HG02938 (cell line): ENCODE results near the gene CPT1B.

Experiments used
- ATAC-seq: cut with Tn5 transposase; IDR thresholded peaks from one replicate; pipeline ENCODE4 v1.9.1; 2021; ENCODE audit warnings: mild to moderate bottlenecking, moderate library complexity; ENCODE audit not compliant: unreplicated experiment

Gene CPT1B

GRCh38 chr22:50586416-50586815, 8.2 kb upstream of the CPT1B start:
- ATAC-seq = no peak

GRCh38 chr22:50585781-50586180, 7.6 kb upstream of the CPT1B start:
- no peak for ATAC-seq

DNA sequence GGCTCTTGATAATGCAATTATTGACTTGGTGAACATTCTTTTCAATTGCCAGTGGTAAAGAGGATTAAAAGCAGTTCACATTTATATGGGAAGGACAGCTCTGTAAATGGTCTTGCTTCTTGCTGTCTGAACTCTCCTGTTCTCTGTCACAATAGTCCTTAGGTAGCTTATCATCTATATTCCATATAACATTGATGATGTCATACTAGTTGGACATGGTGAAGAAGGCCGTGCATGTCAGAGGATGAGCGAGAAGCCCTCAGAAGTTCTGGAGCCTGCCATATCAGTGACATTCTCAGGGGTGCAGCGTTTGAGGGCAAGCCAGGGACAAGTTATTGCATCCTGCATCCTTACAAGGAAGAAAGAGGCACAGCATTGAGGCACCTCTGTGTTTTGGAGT, 7.0 kb upstream of the CPT1B start:
- no peak for ATAC-seq

DNA sequence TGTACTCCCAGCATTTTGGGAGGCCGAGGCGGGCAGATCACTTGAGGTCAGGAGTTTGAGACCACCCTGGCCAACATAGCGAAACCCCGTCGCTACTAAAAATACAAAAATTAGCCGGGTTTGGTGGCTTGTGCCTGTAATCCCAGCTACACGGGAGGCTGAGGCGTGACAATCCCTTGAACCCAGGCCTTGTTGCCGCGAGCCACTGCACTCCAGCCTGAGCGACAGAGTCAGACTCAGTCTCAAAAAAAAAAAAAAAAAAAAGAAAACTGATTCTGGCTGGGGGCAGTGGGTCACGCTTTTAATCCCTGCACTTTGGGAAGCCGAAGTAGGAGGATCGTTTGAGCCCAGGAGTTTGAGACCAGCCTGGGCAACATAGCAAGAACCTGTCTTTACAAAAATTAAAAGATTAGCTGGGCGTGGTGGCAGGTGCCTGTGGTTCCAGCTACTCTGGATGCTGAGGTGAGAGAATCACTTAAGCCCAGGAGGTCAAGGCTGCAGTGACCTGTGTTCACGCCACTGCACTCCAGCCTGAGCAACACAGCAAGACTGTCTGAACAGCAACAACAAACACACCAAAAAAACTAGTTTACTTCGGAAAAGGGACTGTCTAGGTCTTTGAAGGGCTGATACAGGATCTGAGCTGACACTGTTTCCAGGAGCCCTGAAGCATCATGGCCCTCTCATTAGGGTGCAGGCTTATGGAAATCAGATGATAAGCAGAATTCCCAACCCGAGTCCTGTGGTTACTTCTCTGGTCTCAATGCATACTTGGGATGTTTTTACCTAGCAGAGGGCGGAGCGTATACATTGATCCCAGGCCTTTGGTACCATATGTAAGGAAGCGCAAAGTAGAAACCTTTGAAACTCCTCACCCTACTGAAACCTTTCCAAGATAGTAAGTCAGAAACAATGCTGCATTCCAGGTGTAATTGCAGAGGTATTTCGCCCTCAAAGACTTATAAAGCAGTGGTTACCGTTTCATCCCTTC, 6.2 kb upstream of the CPT1B start:
- no peak for ATAC-seq

DNA sequence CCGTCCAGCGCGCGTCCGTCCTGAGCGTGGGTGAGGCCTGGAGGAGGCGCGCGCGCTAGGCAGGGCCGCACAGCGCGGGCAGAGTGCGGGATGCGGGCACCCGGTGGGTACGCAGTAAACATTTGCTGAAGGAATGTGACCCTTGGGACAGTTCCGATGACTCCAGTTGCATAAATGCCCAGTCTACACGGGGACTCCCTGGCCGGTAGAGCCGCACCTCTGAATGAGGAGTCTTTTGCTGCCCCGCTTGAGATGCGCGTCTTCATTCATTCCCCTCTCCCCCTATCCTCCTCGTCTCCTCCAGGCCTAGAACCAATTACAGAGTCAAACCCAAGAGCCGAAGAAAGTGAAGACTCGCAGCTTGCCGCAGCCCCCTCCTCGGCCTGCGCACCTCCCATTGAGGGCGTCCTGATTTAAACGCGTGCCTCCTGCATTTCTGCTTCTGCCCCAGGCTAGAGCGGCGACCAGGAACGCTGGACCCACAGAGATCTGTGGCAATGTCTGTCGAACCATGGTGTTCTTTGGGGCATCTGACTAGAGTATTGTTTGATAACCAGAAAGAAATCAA, 5.2 kb upstream of the CPT1B start:
- ATAC-seq = peak; percentile 24

GRCh38 chr22:50582493-50583293, 4.5 kb upstream of the CPT1B start, which contains the start of gene CHKB:
CHKB (minus strand) TSS chr22:50582849; CDS start chr22:50582781, 68 bp downstream.
- peak; percentile 85 for ATAC-seq

GRCh38 chr22:50581950-50582492, 3.8 kb upstream of the CPT1B start:
- ATAC-seq = no peak

DNA sequence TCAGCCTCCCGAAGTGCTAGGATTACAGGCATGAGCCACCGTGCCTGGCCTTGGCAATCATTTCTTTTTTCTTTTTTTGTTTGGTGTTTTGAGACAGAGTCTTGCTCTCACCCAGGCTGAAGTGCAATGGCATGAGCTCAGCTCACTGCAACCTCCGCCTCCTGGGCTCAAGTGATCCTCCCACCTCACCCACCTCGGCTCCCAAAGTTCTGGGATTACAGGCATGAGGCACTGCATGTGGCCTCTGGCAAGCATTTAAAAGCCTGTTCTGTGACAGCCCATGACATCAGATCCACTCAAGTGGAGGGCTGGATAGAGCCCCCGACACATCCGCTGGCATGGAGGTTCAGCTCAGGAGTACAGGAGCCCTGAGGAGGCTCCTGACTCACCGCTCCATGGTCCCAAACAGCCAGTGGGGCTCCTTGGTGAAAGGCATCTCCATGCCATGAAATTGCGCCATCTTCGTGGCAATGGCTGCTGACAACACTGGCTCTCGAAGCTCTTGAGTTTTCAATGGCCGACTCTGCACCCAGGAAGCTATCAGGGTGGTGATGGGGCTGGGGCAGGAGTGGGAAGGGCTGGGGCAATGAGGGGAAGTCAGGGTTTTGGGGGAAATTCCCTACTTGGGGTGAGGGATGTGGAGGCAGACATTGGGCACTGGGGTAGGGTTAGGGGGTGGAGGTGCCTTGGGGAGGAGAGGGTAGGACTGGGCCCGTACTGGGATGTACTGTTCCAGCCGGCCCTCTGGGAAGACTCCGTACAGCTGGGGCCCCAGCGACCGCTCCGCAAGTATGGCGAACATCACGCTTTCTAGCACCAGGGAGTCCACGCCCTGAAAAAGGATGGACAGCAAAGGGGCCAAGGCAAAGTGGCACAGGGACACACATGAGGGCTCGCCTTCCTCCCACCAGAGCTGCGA, 3.1 kb upstream of the CPT1B start:
- ATAC-seq = no peak

- ATAC-seq = no peak
These were observed 1.5 kb upstream of the CPT1B start for GRCh38 chr22:50579752-50580151.

- ATAC-seq = no peak
These were observed 616 bp upstream of the CPT1B start for GRCh38 chr22:50578776-50579310.

- ATAC-seq = no peak
These were observed 585 bp downstream of the CPT1B start for GRCh38 chr22:50577697-50577986.

DNA sequence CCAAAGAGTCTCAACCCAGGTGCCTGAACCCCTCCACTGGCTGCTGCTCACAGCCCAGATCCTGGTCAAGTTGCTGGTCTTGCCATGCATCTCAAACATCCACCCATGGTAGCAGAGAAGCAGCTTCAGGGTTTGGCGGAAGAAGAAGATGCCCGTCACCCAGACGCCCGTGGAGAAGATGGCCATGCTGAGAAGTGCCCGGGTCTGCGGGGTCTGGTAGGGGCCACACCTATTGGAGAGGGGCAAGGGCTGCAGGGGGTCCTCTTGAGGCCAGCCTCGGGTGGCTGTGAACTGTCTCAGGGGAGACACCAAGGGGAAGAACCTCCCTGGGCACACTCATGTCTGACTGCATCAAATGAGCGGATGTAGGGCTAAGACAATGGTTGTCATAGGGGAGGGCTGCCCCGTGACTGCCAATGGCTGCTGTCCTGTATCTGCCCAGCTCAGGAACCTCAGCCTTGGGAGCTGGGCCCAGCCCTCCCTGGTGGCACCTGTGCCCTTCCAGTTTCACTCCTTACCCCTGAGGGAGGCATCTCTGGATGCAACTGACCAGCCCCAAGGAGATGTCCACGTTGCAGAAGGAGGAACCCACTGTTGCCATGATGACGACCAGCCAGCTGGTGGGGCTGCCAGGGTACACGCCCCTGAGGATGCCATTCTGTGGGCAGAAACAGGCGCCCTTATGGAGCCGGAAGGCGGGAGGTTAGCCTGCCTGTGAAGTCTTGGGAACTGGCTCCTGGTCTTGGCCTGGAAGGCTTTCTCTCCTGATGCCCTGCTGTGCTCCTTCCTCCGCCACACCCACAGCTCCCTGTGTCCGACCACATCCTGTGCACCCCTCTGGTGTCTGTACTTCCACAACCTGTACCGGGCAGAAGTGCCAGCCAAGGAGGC, 1.2 kb downstream of the CPT1B start:
- ATAC-seq = no peak

GRCh38 chr22:50576070-50576469, 2.2 kb downstream of the CPT1B start:
- no peak for ATAC-seq

DNA sequence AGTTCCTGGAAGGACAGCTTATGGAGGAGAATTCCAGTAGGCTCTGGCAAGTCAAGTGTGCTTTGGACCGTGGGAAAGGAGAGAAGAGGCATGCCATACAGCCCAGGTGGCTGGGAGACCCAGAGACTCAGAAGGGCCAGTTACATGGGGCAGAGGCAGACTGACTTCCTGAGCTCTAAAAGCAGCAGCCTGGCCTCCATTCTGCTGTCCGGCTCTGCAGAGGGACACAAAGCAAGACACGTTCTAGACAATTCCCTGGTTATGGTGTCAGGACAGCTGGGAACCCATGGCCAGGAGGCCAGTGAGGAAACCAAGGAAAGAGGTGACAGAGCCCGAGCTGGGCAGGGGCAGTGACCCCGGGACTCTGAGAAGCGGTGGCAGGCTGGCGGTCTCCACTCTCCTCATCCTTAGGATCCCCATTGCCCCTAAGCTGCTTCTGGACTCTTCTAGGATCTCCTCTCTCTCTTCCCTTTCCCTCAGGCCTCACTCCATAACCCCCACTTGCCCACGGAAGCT, 2.7 kb downstream of the CPT1B start:
- ATAC-seq = no peak

GRCh38 chr22:50574383-50574755, 3.9 kb downstream of the CPT1B start:
- ATAC-seq = no peak

DNA sequence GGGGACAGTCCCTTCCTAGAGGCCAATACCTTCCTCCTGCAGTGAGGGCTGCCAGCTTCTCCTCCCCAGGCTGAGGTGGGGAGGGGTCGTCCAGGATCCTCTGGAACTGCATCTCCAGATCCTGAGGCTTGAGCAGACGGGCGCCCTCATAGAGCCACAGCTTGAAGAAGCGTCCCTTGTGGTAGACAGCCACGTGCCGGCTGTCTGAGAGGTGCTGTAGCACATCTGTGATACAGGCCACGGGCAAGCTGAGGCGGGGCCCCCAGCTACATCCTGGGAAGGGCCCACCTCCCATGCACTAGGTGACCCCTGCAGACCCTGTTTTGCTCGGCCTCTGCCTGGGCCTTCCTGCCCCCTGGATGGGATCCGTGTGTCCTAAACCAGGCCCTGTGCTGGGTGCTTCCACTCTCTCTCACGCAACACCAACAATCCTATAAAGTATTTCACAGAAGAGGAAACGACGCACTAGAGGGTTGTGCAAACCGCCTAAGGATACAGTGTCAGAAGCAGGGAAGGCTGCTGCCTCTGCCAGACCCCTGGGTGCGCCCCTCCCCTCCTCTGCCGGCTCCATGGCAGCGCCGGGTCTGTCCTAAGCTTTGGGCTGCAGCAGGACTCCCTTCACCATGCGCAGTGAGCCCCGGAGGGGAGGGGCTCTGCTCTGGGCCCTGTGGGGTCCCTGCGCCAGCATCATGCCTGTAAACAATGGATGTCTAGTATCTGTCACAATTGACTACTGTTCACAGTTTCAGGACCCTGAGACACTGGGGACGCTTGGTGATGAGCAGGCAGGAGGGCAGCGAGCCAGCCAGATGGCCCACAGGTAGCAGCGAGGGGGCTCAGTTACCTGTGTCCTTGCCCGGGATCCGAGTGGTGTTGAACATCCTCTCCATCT, 4.5 kb downstream of the CPT1B start:
- no peak for ATAC-seq

- ATAC-seq = no peak
These were observed 5.3 kb downstream of the CPT1B start for GRCh38 chr22:50572965-50573364.
